GM03348 (cell line): ENCODE measurements around the gene KAT8.
"Not testable (repeated sequence)": the region's sequence is repeated elsewhere in the genome, so short reads cannot be mapped to it uniquely, and the experiment has no call there.

Experiments
- DNase-seq: peaks from one replicate; pipeline ENCODE4 v3.0.0; 2012; ENCODE audit warnings: low spot score

KAT8 gene

DNA sequence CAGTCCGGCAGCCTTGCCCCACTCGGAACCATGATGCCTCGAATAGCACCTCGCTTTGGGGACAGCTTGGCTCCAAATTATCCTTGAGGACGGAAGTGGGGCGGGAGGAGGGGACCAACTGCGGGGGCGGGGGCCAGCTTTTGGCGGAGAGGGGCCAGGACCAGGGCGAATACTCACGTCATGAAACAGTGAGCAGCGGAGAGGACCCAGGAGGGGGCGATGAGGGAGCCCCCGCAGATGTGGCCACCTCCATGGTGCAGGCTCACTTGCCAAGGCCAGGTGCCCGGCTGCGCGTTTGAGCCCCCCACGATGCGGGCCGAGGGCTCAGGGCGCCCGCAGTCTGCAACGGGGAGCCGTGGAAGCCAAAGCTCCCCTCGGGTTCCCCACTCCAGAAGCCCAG lies 31.4 kb downstream of the KAT8 start:
- DNase-seq, result no peak

DNA sequence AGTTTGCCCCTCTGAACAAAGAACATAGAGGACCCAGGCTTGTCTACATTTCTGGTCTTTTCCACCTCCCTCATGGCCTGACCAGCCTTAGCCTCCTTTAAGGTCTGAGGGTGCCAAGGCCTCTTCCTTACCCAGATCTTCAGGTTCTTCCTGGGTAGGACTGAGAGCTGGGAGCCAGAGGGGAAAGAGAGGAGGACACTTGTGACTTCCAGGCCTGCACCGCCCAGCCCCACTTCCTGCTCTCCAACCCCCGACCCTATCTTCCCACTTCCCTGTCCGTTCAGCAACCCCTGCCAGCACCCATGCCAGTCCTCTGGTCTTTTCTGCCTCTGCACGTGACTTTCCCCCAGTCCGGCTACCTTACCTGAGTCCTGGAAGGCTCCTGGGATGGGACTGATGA lies 31.9 kb downstream of the KAT8 start:
- DNase-seq, result no peak

DNA sequence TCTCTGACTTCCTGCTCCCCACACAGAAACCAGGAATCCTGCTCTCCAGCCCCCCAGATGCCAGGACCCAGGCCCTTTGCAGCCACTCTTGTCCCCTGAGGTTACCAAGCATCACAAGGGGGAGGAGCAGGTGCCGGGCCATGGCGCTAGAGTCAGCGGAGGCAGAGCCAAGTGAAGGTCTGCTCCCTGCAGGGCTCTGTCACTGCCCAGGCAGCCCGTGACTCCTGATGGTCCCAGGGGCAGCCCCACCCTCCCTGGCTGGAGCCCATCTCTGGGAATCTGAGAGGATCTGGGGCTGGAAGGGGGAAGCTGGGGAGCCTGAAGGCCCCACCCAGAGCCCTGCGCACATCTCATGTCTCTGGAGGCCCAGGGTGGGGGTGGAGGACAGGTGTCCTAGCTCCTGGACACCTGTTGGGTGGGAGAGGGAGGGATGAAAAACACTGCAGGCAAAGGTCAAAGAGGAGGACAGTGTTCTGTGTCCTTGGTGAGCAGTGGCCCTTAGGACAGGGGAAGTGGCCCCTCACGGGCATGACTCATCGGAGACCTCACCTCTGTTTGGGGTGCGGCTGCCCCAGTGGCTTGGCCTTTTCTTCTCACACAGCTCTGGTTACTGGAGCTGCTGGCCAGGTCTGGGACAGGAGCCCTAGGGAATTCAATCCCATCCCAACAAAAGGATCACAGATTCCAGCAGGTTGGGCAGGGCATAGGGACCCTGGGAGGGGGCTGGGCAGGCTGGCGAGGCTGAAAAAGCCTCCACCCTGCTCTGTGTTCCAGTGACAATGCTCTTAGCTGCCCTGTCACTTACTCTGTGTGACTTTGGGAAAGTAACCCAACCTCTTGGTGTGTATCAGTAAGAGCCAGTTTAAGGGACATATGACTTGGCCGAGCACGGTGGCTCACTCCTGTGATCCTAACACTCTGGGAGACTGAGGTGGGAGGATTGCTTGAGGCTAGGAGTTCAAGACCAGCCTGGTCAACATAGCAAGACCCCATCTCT lies 32.7 kb downstream of the KAT8 start, which contains the start of gene PRSS36:
Gene PRSS36 (minus strand): TSS at position 173 of the 997 bp plus-strand sequence. CDS start 31 bp downstream, at position 142.
- no peak for DNase-seq

DNA sequence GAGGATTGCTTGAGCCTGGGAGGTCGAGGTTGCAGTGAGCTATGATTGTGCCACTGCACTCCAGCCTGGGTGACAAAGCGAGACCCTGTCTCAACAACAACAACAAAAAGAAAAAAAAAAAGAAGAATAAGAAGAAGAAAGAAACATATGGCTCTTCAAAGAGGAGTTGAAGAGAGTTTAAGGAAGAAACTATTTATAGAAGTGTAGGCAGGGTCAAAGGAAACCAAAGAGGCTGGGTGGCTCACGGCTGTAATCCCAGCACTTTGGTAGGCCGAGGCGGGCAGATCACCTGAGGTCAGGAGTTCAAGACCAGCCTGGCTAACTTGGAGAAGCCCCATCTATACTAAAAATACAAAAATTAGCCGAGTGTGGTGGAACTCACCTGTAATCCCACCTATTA lies 33.5 kb downstream of the KAT8 start:
- DNase-seq, result not testable (repeated sequence)

DNA sequence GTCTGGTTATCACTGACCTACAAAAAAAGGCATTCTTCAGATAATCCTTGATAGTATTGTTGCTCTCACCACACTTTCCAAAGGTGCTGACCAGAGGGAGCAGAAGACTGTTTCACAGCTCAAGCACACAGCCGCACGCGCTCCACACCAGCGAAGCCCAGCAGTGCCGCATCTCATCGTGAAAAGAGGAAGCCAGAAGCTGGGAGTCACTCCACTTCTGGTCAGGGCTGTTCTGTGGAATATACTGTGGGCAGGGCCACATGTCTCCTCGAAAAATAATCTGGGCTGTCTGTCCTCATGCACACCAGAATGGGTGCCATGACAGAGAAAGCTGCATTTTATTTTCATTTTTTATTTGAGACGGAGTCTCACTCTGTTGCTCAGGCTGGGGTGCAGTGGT lies 39.7 kb downstream of the KAT8 start:
- no peak for DNase-seq

DNA sequence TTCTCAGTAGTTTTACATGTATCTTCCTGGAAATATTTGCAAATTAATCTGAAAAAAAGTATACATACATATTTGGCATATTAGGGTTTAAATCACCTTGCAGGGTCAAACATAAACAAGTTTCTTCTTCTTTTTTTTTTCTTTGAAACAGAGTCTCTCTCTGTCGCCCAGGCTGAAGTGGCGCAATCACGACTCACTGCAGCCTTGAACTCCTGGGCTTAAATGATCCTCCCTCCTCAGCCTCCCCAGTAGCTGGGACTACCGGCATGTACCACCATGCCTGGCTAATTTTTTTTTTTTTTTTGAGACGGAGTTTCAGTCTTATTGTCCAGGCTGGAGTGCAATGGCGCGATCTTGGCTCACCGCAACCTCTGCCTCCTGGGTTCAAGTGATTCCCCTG lies 49.9 kb downstream of the KAT8 start:
- DNase-seq, result no peak

DNA sequence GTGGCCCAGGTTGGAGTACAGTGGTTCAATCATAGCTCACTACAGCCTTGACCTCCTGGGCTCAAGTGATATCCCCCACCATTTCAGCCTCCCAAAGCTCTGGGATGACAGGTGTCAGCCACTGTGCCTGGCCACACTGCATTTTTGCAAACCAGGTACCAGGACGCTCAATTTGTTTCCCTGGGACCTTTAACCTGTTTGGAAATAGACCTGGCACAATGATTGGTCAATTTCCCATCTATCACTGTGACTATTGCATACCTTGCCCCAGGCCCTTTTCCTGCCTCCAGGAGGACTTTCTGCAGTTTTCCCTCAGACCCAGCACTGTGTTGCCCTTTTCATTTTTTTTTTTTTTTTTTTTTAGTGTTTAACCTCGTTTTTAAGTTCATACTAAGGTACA lies 51.4 kb downstream of the KAT8 start:
- no peak for DNase-seq

DNA sequence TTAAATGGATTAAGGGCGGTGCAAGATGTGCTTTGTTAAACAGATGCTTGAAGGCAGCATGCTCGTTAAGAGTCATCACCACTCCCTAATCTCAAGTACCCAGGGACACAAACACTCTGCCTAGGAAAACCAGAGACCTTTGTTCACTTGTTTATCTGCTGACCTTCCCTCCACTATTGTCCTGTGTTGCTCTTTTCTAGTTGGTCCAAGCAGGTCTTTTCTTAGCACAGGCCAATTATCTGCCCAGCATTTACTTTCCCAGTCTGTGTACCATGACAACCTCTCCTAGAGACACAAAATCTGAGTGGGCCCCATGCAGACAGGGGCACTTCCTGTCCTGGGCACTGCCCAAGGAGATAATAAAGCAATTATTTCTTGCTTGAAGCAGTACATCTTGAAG lies 52.6 kb downstream of the KAT8 start:
- not testable (repeated sequence) for DNase-seq

DNA sequence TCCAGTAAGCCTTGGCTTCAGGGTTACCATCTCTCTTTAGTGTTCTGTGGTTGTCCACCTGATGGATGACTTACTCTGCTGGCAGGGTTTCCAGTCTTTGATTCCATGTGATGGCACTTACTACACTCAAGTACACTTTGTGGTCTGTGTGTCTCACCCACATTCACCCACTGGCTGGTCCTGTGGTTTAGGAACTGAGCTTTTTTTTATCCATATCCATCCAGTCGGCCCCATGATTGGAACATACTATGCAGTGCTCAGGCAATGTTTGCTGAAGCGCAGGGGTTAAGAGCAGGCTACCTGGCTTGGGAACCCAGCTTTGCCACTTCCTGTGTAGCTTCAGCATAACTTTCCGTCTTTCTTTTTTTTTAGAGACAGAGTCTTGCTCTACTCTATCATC lies 59.7 kb downstream of the KAT8 start:
- no peak for DNase-seq

DNA sequence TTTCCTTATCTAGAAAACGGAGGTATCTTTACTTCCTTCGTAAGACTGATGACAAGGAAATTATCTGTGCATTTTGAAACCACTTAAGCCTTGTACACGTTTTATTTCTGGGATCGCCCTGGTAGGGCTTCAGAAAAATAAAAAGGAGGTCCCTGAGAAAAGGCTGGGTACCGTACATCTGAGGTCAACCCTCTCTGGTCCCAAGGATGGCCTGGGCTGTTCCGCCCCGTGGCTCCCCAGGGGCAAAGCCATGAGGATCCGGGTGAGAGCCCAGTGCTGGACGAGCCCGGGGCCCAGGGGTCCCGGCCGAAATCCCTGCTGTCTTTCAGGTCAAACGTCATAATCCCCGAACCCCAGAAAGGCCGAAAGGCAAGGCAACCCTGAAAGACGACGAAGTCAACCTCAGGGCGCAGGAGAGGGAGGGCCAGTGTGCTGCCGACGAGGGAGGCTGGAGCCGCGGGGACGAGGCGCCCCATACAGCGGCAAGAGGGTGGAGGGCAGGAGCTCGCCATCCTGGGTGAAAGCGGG lies 61.8 kb downstream of the KAT8 start:
- DNase-seq, result no peak

DNA sequence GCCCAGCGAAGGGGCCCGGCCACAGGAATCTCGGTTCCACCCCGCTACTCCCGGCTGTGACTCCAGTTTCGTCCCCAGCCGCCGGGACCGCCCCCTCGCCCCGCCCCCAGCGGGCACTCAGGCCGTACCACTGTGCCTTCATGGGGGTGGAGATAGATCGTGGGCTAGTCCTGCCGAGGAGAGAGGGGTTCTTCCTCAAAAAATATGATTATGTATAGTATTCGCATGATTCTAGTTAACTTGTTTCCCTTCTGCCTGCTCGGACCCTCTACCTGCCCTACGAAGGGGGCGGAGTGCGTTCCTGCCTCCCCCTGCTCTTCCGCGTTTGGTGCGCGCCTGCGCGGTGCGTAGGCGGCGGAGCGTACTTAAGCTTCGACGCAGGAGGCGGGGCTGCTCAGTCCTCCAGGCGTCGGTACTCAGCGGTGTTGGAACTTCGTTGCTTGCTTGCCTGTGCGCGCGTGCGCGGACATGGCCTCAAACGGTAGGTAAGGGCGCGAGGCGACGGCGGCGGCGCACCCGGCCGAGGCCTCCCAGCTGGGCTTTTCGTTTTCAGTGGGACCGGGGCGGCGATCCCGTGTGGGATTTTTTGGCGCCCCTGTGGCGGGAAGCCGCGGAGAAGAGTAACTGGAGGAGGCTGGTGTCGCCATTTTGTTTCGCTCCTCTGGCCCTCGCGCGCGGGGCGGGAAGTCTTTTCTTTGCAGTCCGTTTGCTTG lies 62.4 kb downstream of the KAT8 start, which contains the start of gene FUS:
Gene FUS (plus strand): TSS at position 393 of the 713 bp plus-strand sequence. CDS start 76 bp downstream, at position 469.
- peak; percentile 99 for DNase-seq
